Gastrocnemius medialis (tissue), 4 donors: Measurements from ENCODE around the gene USP46. TPM values are rescaled to one million over a fixed set of nuclear protein-coding genes. Genes with fewer than 3 reads are reported as not detected.

Experiments
- ATAC-seq, 2 donors: fragments of 150-250 bp; one replicate each; pipeline ENCODE4 v1.9.1; 2016
- DNase-seq, 2 donors: peaks; one replicate each; pipeline ENCODE4 v3.0.0-alpha.2; 2019
- H3K27ac ChIP-seq, 4 donors: fragments of 200-600 bp; sonication (generic); 1 replicate in 1 of 4; 2 replicates in 3 of 4; pipeline ENCODE4 v1.5.1; 2016 to 2018; ENCODE audit warnings: mild to moderate bottlenecking in 2 of 4, moderate library complexity in 1 of 4
- H3K27me3 ChIP-seq, 3 donors: fragments of 200-600 bp; sonication (generic) in 2 of 3; 1 replicate in 1 of 3; 2 replicates in 2 of 3; pipeline versions ENCODE4 v1.5.1 to v1.6.0; 2016 to 2019; ENCODE audit warnings: mild to moderate bottlenecking in 1 of 3, moderate library complexity in 1 of 3
- H3K36me3 ChIP-seq, 2 donors: fragments of 200-600 bp; sonication (generic) in 1 of 2; one replicate each; pipeline ENCODE4 v1.5.1; 2017 to 2018
- H3K4me1 ChIP-seq, 2 donors: fragments of 200-600 bp; sonication (generic) in 1 of 2; one replicate each; pipeline ENCODE4 v1.5.1; 2016 to 2017; ENCODE audit warnings: mild to moderate bottlenecking in 2 of 2
- H3K4me3 ChIP-seq, 4 donors: fragments of 200-600 bp; sonication (generic) in 3 of 4; 1 replicate in 1 of 4; 2 replicates in 3 of 4; pipeline ENCODE4 v1.5.1; 2016 to 2019; ENCODE audit warnings: mild to moderate bottlenecking in 2 of 4
- H3K9me3 ChIP-seq, 3 donors: fragments of 200-600 bp; sonication (generic) in 2 of 3; 1 replicate in 1 of 3; 2 replicates in 2 of 3; pipeline ENCODE4 v1.5.1; 2016 to 2019
- POLR2A ChIP-seq, 2 donors: fragments of 450-650 bp; IDR thresholded peaks; one replicate each; pipeline ENCODE4 v1.6.1; 2017; ENCODE audit warnings: antibody characterized with exemption in 2 of 2, mild to moderate bottlenecking in 2 of 2, moderate library complexity in 2 of 2
- in situ Hi-C, 4 donors: fragments of 200-750 bp; cut with MboI; loops; one replicate each; pipeline versions ENCODE4 v1.15.0 to v1.8.0; 2017; ENCODE audit warnings: low sequenced_read_pairs in 4 of 4
- intact Hi-C: fragments of 100-400 bp; cut with DNase I; formaldehyde crosslinking; loops from one replicate; pipeline ENCODE4 v1.15.1; 2023; ENCODE audit warnings: low total_unique reads
- total RNA-seq, 4 donors: library from RNA; depleted of rRNA; stranded (reverse); fragments of >200 nt; gene quantifications; one replicate each; pipeline versions ENCODE4 v1.1.0 to v1.2.3, GENCODE V29; 2016
- TF ChIP-seq, protein P1 (sequence below), 5 experiments: fragments of 450-650 bp in 3 of 5; fragments of 200-600 bp in 2 of 5; sonication (generic) in 2 of 5; IDR thresholded peaks in 4 of 5; conservative IDR thresholded peaks in 1 of 5; 1 replicate in 4 of 5; 2 replicates in 1 of 5; pipeline ENCODE4 v1.5.1; 2016 to 2019; ENCODE audit warnings: antibody characterized with exemption in 5 of 5, mild to moderate bottlenecking in 3 of 5, moderate library complexity in 3 of 5

The USP46 gene
- total RNA-seq, 4 donors from 2014 or later: 8.9 to 13.2 (median 11.8) TPM

DNA sequence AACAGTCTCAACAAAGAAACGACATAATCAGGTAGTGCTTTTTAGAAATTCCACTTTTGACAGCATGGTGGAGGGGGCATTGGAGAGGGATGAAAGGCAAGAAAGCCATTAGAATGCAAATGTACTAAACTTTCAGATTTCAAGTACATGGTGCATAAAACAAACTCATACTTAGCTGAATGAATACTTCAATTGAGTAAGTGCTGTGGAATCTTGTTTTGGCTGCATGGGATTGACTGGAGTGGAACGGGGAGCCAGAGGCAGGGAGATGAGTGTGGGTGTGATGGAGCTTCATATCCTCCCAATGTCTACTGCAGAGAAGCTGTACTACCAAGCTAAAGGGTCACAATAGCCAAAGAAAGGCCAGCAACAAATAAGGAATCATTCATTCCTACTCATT lies 52.4 kb downstream of the USP46 start:
- no peak overlapping the region for H3K4me3 ChIP-seq
- no peak for TF ChIP-seq POLR2A (IDR thresholded peaks at IDR 0.05)
- TF ChIP-seq, protein P1, sequence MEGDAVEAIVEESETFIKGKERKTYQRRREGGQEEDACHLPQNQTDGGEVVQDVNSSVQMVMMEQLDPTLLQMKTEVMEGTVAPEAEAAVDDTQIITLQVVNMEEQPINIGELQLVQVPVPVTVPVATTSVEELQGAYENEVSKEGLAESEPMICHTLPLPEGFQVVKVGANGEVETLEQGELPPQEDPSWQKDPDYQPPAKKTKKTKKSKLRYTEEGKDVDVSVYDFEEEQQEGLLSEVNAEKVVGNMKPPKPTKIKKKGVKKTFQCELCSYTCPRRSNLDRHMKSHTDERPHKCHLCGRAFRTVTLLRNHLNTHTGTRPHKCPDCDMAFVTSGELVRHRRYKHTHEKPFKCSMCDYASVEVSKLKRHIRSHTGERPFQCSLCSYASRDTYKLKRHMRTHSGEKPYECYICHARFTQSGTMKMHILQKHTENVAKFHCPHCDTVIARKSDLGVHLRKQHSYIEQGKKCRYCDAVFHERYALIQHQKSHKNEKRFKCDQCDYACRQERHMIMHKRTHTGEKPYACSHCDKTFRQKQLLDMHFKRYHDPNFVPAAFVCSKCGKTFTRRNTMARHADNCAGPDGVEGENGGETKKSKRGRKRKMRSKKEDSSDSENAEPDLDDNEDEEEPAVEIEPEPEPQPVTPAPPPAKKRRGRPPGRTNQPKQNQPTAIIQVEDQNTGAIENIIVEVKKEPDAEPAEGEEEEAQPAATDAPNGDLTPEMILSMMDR (IDR thresholded peaks at IDR 0.05 in 4 of 5, conservative IDR thresholded peaks at IDR 0.05 in 1 of 5): no peak
- intact Hi-C loops (no loop called here), in situ Hi-C loops (no loop called here)
- DNase-seq (no peak), ATAC-seq (no peak)
- H3K9me3 ChIP-seq: no peaks in the 10 kb centered on the region
- no peaks in the 10 kb centered on the region for H3K27me3 ChIP-seq
- H3K36me3 ChIP-seq: peaks cover 0 to 7% of the 10 kb centered on the region in 2 donors
- H3K4me1 ChIP-seq: no peaks in the 10 kb centered on the region
- no peak overlapping the region for H3K27ac ChIP-seq

DNA sequence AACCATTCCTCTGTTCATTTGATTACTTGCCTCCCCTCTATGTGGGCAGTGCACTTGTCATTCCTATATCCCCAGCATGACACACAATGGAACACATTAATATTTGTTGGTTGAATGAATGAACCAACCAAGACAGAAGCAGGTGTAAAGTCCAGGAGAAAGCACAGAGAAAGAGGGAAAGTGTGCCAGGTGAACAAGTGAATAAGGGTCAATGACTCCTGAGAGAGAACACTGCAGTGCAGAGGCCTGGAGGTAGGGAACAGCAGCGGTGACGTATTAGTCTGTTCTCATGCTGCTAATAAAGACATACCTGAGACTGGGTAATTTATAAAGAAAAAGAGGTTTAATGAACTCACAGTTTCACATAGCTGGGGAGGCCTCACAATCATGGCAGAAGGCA lies 53.1 kb downstream of the USP46 start:
- in situ Hi-C loops: no loop called here
- Histone ChIP-seq H3K4me1 (no peaks in the 10 kb centered on the region), H3K27me3 (no peaks in the 10 kb centered on the region), H3K36me3 (peaks cover 0 to 9% of the 10 kb centered on the region in 2 donors), H3K27ac (no peak overlapping the region), H3K9me3 (no peaks in the 10 kb centered on the region), H3K4me3 (no peak overlapping the region)
- no peak for ATAC-seq
- TF ChIP-seq, protein P1 (IDR thresholded peaks at IDR 0.05 in 4 of 5, conservative IDR thresholded peaks at IDR 0.05 in 1 of 5): no peak
- TF ChIP-seq POLR2A (IDR thresholded peaks at IDR 0.05): no peak
- no peak for DNase-seq
- intact Hi-C loops: no loop called here

DNA sequence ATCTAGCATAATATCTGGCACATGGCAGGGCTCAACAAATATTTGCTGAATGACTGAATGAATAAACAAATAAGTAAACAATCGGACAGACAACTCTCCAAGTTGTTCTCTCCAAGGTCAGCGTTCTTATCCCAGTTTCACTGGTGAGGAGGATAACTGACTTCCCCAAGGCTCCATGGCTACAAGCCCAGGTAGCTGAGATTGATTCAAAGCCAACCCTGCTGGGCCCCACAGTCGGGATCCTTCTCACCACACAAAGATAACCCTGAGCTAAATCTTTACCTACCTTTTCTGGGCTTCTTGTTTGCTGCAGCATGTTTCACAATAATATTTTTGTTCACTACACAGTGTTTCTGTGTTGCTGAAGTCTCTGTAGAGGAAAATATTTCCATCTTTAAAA lies 54.9 kb downstream of the USP46 start:
- peaks cover 0 to 3% of the 10 kb centered on the region in 2 donors for H3K4me1 ChIP-seq
- intact Hi-C loops: no loop called here

DNA sequence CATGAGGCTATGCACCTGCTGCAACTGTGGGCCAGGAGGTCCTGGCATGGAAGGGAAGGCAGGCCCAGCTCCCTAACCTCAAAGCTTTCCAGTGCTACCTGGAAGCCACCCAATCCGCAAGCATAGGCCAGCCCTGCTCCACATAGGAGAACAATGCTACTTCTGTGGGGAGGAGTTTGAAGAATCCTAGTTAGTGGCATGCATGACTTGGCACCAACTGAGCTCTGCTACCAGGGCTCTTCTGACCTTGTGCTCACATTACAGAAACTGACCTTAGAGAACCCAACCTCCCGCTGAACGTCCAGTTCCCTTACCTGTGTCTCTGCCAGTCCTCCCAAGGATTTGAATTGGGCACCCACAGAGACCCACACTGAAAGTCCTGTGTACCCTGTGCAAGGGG lies 58.8 kb downstream of the USP46 start:
- H3K4me3 ChIP-seq: no peak overlapping the region
- peaks cover 0 to 27% of the 10 kb centered on the region in 2 donors for H3K36me3 ChIP-seq
- no peaks in the 10 kb centered on the region for H3K9me3 ChIP-seq
- H3K27ac ChIP-seq: peak overlapping the region in 1 of 4 donors; percentile 11
- H3K27me3 ChIP-seq: no peaks in the 10 kb centered on the region
- intact Hi-C loops: no loop called here
- ATAC-seq (peak in 1 of 2 donors; percentile 70), DNase-seq (no peak)
- in situ Hi-C loops: no loop called here
- peaks cover 0 to 3% of the 10 kb centered on the region in 2 donors for H3K4me1 ChIP-seq
- TF ChIP-seq POLR2A (IDR thresholded peaks at IDR 0.05): no peak
- TF ChIP-seq, protein P1 (IDR thresholded peaks at IDR 0.05 in 4 of 5, conservative IDR thresholded peaks at IDR 0.05 in 1 of 5): no peak

More for the DNA sequence above, 54.9 kb downstream of the USP46 start:
- Histone ChIP-seq H3K27me3 (no peaks in the 10 kb centered on the region), H3K36me3 (peaks cover 0 to 5% of the 10 kb centered on the region in 2 donors), H3K4me3 (no peak overlapping the region), H3K9me3 (no peaks in the 10 kb centered on the region), H3K27ac (no peak overlapping the region)
- ATAC-seq: no peak
- TF ChIP-seq, protein P1 (IDR thresholded peaks at IDR 0.05 in 4 of 5, conservative IDR thresholded peaks at IDR 0.05 in 1 of 5): no peak
- no peak for TF ChIP-seq POLR2A (IDR thresholded peaks at IDR 0.05)
- in situ Hi-C loops: no loop called here
- no peak for DNase-seq

DNA sequence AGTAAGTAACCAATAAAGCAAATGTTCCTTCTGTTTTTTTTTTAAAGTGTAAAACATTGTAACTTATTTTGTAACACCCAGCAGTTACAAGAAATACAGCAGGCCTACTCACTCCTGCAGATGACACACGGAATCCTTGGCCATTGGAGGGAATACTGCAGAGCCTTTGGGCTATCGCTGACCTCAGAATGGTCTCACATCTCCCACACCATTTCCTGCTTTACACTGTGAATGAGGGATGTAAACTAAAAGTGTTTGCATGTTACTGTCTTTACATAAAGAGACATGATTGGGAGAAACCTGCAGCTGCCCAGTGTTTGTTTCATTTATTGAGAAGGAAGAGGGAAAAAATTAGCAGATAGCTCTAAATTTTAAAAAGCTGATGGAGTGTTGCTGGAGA lies 64.1 kb downstream of the USP46 start:
- H3K36me3 ChIP-seq: peaks cover 0 to 22% of the 10 kb centered on the region in 2 donors
- no peaks in the 10 kb centered on the region for H3K27me3 ChIP-seq
- ATAC-seq (no peak), DNase-seq (no peak)
- no peak for TF ChIP-seq POLR2A (IDR thresholded peaks at IDR 0.05)
- TF ChIP-seq, protein P1 (IDR thresholded peaks at IDR 0.05 in 4 of 5, conservative IDR thresholded peaks at IDR 0.05 in 1 of 5): no peak
- H3K27ac ChIP-seq: no peak overlapping the region
- in situ Hi-C loops (no loop called here), intact Hi-C loops (loop anchor here (1.0 kb wide), 1 partner anchor 31 kb away; no protein-coding TSS in a partner anchor)
- H3K4me1 ChIP-seq: no peaks in the 10 kb centered on the region
- H3K4me3 ChIP-seq: no peak overlapping the region
- H3K9me3 ChIP-seq: no peaks in the 10 kb centered on the region
